ENCODE data around the gene COL8A2.
A peak's percentile ranks its signal among the peaks of the same experiment; 100 is the strongest.

COL8A2 gene

GRCh38 chr1:36157115-36157903 lies 32.3 kb upstream of the COL8A2 start:
- no peak for DNase-seq

DNA sequence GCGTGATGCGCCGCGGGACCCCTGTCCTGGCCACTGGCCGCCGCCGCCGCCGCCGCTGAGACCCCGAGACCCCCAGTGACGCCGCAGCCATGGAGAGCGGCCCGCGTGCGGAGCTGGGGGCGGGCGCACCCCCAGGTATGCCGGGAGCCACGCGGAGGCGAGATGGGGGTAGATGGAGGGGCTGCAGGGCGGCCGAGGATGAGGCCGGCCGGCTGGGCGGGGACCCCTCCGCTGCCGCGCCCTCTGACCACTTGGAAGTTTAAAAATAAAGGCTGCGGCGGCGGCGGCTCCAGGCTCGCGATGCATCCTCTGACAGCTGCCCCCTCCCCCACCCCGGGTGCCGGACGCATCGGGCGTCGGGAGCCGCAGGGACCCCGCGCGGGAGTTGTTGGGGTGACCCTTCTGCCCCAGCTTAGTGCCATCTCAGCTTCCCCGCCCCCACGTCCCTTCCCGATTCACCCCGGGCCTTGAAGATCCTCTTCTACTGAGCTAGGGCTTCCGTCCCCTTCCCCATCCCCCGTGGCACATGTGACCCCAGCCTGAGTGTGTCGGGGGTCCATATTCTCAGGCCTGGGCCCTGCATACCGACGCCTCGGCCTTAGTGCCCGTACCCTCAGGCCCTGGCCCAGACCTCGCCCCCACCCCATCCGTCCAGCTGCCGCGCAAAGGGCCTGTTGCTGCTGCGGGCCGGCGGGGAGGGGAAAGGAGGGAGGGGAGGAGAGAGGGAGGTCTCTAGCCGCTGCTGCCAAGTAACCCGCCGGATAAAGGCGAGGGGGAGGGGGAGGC lies 31.5 kb upstream of the COL8A2 start:
- peak; percentile 69 for DNase-seq

GRCh38 chr1:36155408-36156328 lies 30.6 kb upstream of the COL8A2 start, which contains the start of gene MAP7D1:
TSS of gene MAP7D1 (plus strand) at chr1:36156160. CDS start at chr1:36156418, 258 bp downstream.
- DNase-seq, result peak; percentile 81

- no peak for DNase-seq
These were observed 29.9 kb upstream of the COL8A2 start for GRCh38 chr1:36154765-36155407.

DNA sequence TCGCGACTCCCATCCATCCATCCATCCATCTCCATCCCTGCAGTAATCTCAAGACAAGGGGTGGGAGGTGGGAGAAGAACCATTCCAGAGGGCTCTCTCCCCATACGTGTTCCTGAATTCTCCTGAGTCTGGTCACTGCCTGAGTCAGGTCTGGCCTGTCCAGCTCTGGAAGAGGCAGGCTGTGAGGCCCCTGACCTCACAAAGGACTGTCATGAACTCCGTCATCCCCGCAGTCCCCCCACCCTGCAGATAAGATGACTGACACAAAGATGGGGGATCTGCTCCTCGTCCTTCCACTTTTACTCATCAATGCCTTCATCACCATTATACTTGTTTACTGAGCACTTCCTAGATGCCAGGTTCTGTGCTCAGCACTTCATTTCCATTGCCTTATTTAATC lies 29.3 kb upstream of the COL8A2 start:
- no peak for DNase-seq

DNA sequence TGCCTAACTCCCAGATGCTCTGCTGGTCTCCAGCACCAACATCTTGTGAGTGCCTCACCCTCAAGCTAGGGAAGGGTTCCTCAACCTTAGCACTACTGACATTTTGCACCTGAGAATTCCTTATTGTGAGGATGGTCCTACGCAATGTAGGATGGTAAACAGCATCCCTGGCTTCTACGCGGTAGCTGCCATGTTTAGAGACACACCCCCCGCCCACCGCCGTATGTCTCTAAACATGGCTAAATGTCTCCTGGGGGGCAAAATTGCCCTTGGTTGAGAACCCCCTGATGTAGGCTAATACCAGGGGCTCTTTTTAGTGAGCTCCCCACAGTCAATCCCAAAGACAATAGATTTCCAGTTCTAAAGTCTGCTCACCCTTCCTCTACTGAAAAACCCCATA lies 28.5 kb upstream of the COL8A2 start:
- no peak for DNase-seq

DNA sequence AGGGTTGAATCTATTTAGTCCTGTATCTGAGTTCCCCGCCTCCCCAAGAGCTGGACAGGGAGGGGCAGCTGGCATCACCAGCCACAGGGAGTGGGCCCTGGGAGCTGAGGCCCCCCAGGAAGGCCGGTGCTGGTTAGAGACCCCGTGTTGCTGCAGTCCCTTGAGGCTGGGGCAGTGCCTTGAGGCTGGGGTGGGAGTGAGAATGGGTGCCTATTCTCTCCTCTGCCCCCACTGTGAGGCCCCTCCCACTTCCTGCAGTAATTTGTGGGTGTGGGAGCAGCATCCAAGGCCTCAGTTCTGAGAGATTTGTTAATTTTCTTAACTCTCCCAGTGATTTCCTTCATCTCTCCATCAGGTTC lies 26.8 kb upstream of the COL8A2 start:
- no peak for DNase-seq

DNA sequence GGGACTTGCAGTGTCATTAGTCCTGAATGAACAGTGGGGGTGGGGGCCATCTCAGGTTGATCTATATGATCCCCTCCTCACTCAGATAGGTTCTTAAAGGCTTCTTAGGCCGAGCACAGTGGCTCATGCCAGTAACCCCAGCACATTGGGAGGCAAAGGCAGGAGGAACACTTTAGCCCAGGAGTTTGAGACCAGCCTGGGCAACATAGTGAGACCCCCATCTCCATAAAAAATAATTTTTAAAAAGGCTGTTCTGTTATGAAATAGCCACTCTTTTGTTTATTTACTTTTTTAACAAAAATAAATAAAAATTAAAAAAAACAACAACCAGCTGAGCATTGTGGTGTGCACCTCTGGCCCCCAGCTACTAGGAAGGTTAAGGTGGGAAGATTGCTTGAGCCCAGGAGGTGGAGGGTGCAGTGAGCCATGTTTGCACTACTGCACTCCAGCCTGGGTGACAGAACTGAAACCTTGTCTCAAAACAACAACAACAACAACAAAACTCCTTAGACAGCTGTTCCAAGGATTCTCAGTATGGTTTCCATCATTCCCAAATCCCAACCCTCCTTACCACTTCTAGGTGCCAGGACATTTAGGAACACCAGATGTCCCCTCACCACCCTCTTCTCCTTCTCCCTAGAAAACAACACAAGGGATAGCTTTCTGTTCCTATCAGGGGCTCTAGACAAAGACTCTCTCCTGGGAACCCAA lies 26.3 kb upstream of the COL8A2 start:
- no peak for DNase-seq

DNA sequence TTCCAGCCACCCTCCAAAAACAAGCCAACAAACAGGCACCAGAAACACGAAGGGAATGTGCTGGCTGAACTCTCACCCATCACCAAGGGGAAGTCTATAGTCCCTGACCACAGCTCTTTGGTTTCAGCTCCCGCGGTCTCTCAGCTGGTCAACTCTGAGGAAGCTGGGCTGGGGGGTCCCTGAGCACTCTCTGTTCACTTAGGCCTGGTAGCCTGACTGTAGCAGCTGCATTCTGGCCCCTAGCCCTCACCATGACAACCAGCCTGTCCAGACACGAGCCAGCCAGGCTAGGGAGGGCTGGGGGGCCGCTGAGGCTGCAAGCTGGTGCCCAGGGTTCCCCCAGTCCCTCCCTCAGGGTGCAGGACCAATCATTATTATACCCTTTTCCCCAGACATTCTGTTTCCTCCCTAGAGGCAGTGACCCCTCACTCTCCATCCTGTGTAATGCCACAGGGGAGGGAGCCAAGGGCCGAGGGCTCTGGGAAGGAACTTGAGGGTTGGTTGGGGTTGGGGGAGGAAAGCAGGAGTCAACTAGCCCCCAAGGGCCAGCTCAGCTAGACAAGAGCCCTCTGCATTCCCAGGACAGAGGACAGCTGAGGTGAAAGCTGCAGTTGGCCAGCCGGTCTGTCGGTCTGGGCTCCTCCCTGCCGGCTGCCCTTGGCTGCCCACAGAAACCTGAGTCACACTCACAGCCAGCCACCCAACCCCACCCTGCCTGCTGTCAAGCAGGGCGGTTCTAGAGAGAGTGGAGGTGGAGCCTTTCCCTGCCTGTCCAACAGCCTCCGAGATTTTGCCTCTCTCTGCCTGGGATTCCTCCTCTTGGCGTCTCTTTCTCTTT lies 25.5 kb upstream of the COL8A2 start:
- DNase-seq, result peak; percentile 84

DNA sequence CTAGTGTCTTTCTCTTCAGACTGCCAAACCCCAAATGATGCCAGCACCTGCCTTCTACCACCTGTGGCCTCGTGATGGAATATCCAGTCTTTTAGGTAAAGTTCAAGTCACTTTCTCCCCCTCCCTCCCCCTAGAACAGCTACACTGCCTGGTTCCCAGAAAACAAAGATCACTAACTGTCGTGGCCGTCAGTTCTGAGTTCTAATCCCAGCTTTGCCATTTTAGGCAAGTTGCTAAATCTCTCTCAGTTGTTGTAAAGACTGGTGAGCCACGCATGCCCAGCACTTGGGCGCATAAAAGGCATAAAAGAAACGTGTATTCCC lies 24.9 kb upstream of the COL8A2 start:
- DNase-seq, result no peak

DNA sequence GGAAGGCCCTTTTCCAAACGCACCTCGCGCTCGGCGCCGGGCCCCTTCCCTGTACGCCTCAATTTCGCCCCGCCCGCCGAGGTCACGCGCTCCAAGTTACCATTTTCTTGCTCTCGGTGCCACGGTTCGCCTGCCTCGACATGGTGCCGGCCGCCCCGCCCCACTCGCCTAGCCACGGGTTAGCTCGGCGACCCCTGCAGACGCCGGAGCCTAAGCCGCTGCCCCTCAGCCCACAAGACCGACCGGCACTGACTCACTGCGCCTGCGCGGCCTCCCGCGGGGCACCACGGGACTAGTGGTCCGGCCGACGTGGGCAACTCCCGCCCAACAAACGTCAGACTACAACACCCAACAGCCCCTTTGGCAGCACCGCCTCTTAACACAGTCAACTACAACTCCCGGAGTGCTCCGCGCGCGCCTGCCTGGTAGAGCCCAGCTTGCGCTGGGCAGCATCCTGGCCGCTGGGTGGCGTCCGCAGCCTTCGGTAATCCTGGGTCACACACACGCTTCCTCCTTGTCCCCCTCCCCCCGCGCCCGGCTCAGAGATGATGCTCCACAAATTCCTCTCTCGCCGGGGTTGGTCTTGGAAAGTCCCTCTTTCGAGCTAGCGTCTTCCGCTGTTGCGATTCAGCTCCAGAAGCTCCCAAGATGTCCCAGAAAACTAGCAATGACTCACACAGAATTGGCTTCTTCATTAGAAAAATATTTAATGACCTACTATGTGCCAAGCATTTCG lies 24.4 kb upstream of the COL8A2 start, which contains the start of gene TRAPPC3:
TRAPPC3 (minus strand) TSS at position 250 of the 736 bp plus-strand sequence; CDS start at position 142, 108 bp downstream.
- DNase-seq, result peak; percentile 99

DNA sequence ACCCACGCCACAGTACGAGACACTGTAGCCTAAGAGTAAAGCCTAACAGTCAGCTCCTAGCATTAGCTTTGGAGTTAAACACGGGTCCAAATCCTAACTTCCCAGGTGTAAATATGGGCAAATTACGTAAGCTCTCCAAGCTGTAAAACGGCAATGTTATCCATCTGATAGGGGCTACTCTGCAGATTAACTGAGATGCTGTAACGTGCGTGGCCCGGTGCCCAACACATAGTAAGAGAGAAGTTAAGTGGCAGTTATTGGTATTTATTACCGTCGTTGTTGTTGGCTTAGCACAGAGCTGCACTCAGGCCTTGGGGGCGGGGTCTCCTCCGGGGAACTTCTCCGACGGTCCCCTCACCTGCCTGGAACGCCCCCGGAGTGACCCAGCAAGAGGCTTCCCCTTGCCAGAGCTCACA lies 23.8 kb upstream of the COL8A2 start:
- DNase-seq, result no peak

DNA sequence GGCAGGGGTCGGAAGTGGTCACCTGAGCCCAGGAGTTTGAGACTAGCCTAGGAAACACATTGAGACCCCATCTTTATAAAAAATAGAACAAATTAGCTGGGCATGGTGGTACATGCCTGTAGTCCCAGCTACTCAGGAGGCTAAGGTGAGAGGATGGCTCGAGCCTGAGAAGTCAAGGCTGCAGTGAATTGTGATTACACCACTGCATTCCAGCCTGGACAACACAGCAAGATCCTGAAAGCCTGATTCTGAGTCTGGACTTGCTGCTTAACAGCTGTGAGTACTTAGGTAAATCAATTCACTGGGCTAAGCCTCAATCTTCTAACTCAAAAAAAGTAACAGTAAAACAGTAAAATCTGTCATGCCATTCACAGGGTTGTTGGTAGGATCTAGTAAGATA lies 19.4 kb upstream of the COL8A2 start:
- no peak for DNase-seq

- no peak for DNase-seq
These were observed 18.4 kb upstream of the COL8A2 start for GRCh38 chr1:36143424-36143823.

DNA sequence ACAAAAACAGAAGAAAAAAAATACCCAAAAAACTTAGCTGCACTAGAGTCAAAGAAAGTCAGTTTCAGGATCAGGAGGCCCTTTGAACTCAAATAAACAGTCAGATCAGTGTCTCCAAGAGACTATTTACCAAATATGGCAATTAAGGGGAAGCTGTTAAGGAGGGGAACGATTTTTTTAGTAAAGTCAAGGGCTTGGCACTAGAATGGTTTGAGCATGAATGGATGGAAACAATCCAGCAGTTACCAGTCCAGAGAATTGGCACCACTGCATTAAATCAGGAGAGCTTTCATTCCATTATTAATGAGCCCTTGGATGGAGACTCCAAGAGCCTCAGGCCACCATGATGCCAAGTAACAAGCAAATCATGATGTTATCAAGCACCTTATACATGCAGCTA lies 17.1 kb upstream of the COL8A2 start:
- no peak for DNase-seq

- no peak for DNase-seq
These were observed 14.5 kb upstream of the COL8A2 start for GRCh38 chr1:36139521-36139920.

GRCh38 chr1:36137776-36138175 lies 12.8 kb upstream of the COL8A2 start:
- DNase-seq, result peak; percentile 58

DNA sequence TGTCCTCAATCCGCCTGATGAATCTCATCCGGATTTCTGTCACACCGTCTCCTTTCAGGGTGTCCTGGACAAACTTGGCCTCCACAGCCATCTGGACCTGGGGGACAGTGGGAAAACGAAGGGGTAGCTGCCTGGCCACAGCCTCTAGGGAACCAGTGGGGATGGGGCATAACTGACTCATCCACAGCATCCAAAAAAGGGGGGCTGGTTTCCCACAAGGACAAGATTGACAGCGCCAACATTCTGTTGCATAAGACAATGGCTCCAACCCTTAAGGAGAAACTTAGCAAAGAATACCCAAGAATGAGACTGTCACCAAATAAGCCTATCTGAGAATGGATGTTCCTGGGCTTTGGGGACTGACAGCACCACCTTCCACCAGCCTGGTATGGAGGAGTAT lies 12.2 kb upstream of the COL8A2 start:
- no peak for DNase-seq

DNA sequence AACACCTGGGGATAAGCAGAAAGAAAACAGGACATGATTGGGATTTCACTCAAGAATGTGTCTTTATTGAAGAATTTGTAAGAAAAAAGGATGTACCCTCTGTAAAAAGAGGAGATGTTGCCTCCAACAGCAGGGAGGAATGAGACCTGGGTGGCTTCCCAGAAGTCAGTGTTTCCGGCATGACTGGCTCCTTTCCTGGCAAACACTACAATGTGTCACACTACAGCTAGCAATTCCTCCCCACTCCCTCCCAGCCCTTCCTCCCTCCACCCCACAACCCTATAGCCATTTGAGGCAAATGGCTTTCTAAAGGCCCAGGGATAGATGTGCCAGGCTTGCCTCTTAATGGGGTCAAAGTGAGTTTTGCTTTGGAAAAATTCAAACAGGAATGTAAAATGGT lies 11.5 kb upstream of the COL8A2 start:
- DNase-seq, result no peak

DNA sequence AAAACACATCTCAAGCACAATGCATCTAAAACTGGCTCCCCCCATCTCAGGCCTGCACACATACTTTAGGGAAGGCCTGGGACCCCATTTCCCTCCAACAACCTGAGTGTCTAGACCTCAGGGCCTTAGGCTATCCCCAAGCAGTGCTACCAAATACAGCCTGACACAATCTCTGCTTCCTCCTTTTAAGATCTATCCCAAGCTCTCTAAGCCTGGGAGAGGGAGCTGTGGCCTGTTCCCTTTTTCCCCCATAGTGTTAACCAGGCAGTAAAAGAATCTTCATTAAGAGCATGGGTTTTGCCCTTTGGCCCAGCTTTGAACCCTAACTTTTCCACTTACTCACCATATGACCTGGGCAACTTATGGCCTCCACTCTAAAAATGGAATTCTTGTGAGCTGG lies 10.8 kb upstream of the COL8A2 start:
- DNase-seq, result no peak

- no peak for DNase-seq
These were observed 10.3 kb upstream of the COL8A2 start for GRCh38 chr1:36135330-36135667.
